ENCODE results near the gene FSIP1.

GRCh38 chr15:39709941-39710340 lies 72.7 kb downstream of the FSIP1 start:
- TF ChIP-seq CTCF (IDR thresholded peaks at IDR 0.05) (no peak), EP300 (IDR thresholded peaks at IDR 0.05) (no peak), POLR2A (IDR thresholded peaks at IDR 0.05; ENCODE audit: low read depth) (no peak), POLR2AphosphoS5 (IDR thresholded peaks at IDR 0.05) (no peak)
